ENCODE results near the gene YY2. TPM values are rescaled to one million over a fixed set of nuclear protein-coding genes. Genes with fewer than 3 reads are reported as not detected.

The YY2 gene
- total RNA-seq, 2 experiments from 2014 or later: 1.0 to 1.2 TPM

DNA sequence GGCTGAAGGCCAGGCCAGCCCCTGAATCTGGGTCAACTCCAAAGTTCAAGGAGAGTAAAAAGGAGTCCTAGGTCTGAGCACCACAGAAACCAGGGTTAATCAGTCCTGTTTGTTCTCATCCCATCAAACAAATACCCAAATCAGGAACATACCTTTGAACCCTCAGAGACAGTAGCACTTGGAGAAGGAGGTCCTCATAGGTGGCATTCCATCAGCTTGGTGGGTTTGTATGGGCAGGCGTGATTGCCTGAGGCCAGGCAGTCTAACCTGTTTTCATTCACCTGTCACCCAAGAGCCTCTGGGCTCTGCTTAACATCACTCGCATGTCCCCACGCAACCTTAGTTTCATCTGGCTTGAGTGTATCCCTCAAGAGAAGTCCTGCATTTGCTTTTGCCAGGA lies 33.9 kb upstream of the YY2 start:
- CTCF ChIA-PET: no interaction called here
- POLR2A ChIA-PET: no interaction called here
- DNase-seq: no peak
- intact Hi-C loops (cut with DNase I, micrococcal nuclease): no loop called here
- Mint-ChIP-seq H3K9me3 (no peaks in the 10 kb centered on the region), H3K27me3 (no peaks in the 10 kb centered on the region), H3K4me3 (no peak overlapping the region), H3K4me1 (ENCODE audit: low read depth) (no peaks in the 10 kb centered on the region), H3K36me3 (ENCODE audit: low read depth) (no peaks in the 10 kb centered on the region), H3K27ac (no peak overlapping the region)
- Histone ChIP-seq H3K9me3 (ENCODE audit: control insufficient read depth in 1 of 2, insufficient read depth in 1 of 2, low read length in 2 of 2) (no peaks in the 10 kb centered on the region), H3K36me3 (ENCODE audit: insufficient read depth, low read length) (no peaks in the 10 kb centered on the region), H3K4me1 (ENCODE audit: insufficient read depth, low read length) (no peaks in the 10 kb centered on the region), H3K27ac (ENCODE audit: low read depth in 1 of 2, low read length in 2 of 2) (no peak overlapping the region), H3K27me3 (ENCODE audit: control insufficient read depth in 1 of 2, insufficient read depth in 2 of 2, low read length in 2 of 2) (no peaks in the 10 kb centered on the region), H3K4me3 (ENCODE audit: low read length) (no peak overlapping the region)
- ATAC-seq (ENCODE audit: poor library complexity): no peak
- TF ChIP-seq CTCF (IDR thresholded peaks at IDR 0.05): no peak

DNA sequence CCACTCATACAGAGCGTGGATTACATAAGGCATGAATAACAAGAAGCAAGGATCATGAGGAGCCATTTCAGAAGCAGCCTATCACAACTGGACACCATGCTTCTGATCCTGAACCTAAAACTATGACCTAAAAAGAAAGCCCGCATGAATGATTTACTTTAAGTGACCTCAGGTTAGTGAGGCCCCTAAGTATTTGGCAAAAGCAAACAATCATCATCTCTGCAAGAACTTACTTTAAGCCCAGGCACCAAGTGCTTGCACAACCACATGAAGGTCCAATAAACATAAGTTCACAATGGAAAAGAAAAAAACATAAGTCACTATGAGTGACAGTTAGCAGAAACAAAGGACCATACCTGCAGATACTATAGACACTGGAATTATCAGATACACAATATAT lies 24.3 kb upstream of the YY2 start:
- Histone ChIP-seq H3K4me3 (ENCODE audit: low read length) (no peak overlapping the region), H3K27me3 (ENCODE audit: control insufficient read depth in 1 of 2, insufficient read depth in 2 of 2, low read length in 2 of 2) (peaks cover 0 to 3% of the 10 kb centered on the region in 2 experiments), H3K9me3 (ENCODE audit: control insufficient read depth in 1 of 2, insufficient read depth in 1 of 2, low read length in 2 of 2) (no peaks in the 10 kb centered on the region), H3K4me1 (ENCODE audit: insufficient read depth, low read length) (no peaks in the 10 kb centered on the region), H3K36me3 (ENCODE audit: insufficient read depth, low read length) (no peaks in the 10 kb centered on the region), H3K27ac (ENCODE audit: low read depth in 1 of 2, low read length in 2 of 2) (no peak overlapping the region)
- ATAC-seq (ENCODE audit: poor library complexity) (no peak), DNase-seq (no peak)
- Mint-ChIP-seq H3K36me3 (ENCODE audit: low read depth) (no peaks in the 10 kb centered on the region), H3K4me3 (no peak overlapping the region), H3K4me1 (ENCODE audit: low read depth) (no peaks in the 10 kb centered on the region), H3K27ac (no peak overlapping the region), H3K9me3 (no peaks in the 10 kb centered on the region), H3K27me3 (peaks cover 7% of the 10 kb centered on the region)
- intact Hi-C loops (cut with DNase I, micrococcal nuclease): loop anchor here in 1 of 2 experiments (10.0 kb wide), 2 partner anchors 103 to 363 kb away; no protein-coding TSS in a partner anchor
- POLR2A ChIA-PET: no interaction called here
- CTCF ChIA-PET: no interaction called here
- TF ChIP-seq CTCF (IDR thresholded peaks at IDR 0.05): no peak

DNA sequence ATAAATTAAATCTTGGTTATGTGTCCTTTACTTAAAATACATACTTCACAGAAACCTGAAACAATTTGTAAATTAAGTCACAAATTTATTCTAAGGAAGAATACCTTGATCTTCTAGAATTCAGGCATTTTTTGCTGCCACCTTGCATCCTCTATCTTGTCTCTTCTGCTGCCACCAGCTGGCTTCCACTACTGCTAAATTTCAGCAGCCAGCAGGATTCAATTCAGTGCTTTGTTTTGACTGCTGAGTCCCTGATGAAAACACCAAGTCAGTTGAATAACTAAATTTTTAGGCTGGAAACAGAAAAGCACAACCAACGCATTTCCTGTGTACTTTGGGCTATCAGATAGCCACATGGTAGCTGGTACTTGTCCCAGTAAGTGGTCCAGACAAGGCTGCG lies 18.7 kb upstream of the YY2 start:
- Histone ChIP-seq H3K27ac (ENCODE audit: low read depth in 1 of 2, low read length in 2 of 2) (no peak overlapping the region), H3K9me3 (ENCODE audit: control insufficient read depth in 1 of 2, insufficient read depth in 1 of 2, low read length in 2 of 2) (no peaks in the 10 kb centered on the region), H3K36me3 (ENCODE audit: insufficient read depth, low read length) (no peaks in the 10 kb centered on the region), H3K4me3 (ENCODE audit: low read length) (no peak overlapping the region), H3K27me3 (ENCODE audit: control insufficient read depth in 1 of 2, insufficient read depth in 2 of 2, low read length in 2 of 2) (peaks cover 0 to 3% of the 10 kb centered on the region in 2 experiments), H3K4me1 (ENCODE audit: insufficient read depth, low read length) (peaks cover 12% of the 10 kb centered on the region)
- Mint-ChIP-seq H3K27ac (no peak overlapping the region), H3K4me3 (no peak overlapping the region), H3K27me3 (no peaks in the 10 kb centered on the region), H3K4me1 (ENCODE audit: low read depth) (peaks cover 14% of the 10 kb centered on the region), H3K36me3 (ENCODE audit: low read depth) (peaks cover 9% of the 10 kb centered on the region), H3K9me3 (no peaks in the 10 kb centered on the region)
- CTCF ChIA-PET: interaction anchor here (0.8 kb wide), 1 partner anchor 148 kb away, joined by 3 read pairs; no protein-coding TSS in a partner anchor
- POLR2A ChIA-PET: no interaction called here
- no peak for ATAC-seq (ENCODE audit: poor library complexity)
- no peak for DNase-seq
- TF ChIP-seq CTCF (IDR thresholded peaks at IDR 0.05): no peak
- intact Hi-C loops (cut with DNase I, micrococcal nuclease): loop anchor here (5.0 to 10.0 kb wide), 4 partner anchors 98 to 460 kb away; no protein-coding TSS in a partner anchor
